ENCODE results near the gene PCCB.

DNA sequence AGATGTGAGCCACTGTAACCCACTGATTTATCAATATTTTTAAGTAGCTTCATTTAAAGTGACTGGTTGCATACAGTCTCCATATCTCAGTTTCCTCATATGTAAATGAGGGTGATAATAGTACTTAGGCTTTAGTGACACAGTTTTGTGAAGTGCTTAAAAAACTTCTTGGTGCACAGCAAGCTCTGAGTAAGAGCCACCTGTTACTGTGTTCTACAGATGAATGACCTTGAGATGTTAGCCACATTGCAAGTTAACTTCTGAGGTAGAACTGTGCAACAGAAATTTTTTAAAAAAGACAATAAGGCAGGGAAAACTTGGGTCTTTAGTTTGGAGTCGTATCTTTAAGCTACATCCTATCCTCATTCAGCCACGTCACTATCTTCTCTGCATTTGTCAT lies 43.1 kb downstream of the PCCB start:
- TF ChIP-seq, protein P1, sequence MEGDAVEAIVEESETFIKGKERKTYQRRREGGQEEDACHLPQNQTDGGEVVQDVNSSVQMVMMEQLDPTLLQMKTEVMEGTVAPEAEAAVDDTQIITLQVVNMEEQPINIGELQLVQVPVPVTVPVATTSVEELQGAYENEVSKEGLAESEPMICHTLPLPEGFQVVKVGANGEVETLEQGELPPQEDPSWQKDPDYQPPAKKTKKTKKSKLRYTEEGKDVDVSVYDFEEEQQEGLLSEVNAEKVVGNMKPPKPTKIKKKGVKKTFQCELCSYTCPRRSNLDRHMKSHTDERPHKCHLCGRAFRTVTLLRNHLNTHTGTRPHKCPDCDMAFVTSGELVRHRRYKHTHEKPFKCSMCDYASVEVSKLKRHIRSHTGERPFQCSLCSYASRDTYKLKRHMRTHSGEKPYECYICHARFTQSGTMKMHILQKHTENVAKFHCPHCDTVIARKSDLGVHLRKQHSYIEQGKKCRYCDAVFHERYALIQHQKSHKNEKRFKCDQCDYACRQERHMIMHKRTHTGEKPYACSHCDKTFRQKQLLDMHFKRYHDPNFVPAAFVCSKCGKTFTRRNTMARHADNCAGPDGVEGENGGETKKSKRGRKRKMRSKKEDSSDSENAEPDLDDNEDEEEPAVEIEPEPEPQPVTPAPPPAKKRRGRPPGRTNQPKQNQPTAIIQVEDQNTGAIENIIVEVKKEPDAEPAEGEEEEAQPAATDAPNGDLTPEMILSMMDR (tag by site-specific recombination; IDR thresholded peaks at IDR 0.05): no peak
- TF ChIP-seq ZNF664 (tag by site-specific recombination; IDR thresholded peaks at IDR 0.05): no peak

Measured in HEK293 (cell line).